Lower leg skin (tissue), 3 donors: ENCODE data around the gene FBN1.

Experiments used
- CTCF ChIP-seq, 3 donors: fragments of 450-650 bp; IDR thresholded peaks; one replicate each; pipeline ENCODE4 v1.5.1; 2016; ENCODE audit warnings: antibody characterized with exemption in 3 of 3, mild to moderate bottlenecking in 3 of 3, moderate library complexity in 2 of 3
- POLR2A ChIP-seq, 2 donors: fragments of 450-650 bp; IDR thresholded peaks; one replicate each; pipeline ENCODE4 v1.6.1; 2016 to 2017; ENCODE audit warnings: antibody characterized with exemption in 2 of 2, mild to moderate bottlenecking in 1 of 2, moderate library complexity in 1 of 2

DNA sequence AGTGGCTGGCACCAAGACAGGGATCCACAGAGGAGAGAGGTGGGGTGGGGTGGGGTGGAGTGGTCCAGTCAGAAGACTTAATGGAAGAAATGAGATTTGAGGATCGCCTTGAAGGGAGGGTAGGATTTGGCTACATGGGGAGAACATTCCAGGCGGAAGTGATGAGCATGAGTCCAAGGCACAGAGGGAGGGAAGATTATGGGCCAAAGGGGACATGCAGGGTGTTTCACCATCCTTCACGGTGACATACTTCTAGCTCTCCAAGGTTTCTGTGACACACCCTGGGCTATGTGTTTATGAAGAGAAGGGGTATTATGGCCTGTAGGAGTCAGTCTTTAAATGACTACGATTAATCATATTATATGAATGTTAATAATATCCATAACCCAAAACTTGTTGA lies 7.7 kb upstream of the FBN1 start:
- TF ChIP-seq CTCF (IDR thresholded peaks at IDR 0.05) (no peak), POLR2A (IDR thresholded peaks at IDR 0.05) (no peak)
